ENCODE results near the gene IL1RAPL1.

Gene IL1RAPL1

DNA sequence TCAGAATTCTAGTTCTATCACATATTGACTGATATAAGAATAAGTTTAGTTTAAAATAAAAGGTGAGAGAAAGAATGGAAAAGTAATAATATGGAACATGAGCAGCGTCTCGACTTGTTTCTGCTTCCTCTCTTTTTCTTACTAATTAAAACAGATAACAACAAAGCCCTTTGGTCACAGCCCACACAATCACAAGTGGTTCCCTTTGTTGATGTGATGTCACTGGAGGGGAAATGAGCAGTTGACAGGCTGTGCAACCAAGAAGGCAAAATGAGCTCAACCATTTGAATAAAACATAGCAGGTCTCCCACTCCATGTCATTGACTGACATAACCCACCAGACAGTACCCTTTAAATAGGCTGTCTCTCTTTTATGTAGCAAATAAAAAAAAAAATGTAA lies 1285.6 kb downstream of the IL1RAPL1 start:
- DNase-seq (ENCODE audit: low read depth) = no peak

DNA sequence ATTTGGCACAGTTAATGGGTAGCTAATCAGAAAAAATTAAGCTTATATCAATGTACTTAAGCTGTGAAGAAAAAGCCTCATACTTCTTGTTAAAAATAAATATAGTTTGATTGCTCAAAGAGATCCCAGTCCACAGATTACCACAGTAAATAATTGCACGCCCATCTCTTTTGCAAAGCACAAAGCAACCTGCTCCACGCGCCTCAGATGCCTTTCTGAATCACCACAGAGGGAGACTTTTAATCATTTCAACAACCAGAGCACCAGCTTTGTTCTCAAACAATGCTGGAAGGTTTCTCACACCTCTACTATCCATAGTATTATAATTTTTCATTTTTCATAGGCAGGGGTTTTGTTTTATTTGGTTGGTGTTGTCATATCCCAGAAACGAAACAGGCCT lies 1289.5 kb downstream of the IL1RAPL1 start:
- DNase-seq (ENCODE audit: low read depth) = no peak
- no peak overlapping the region for H3K4me3 ChIP-seq (ENCODE audit: low read depth, low read length)

More for the DNA sequence above, 1285.6 kb downstream of the IL1RAPL1 start:
- no peak overlapping the region for H3K4me3 ChIP-seq (ENCODE audit: low read depth, low read length)

DNA sequence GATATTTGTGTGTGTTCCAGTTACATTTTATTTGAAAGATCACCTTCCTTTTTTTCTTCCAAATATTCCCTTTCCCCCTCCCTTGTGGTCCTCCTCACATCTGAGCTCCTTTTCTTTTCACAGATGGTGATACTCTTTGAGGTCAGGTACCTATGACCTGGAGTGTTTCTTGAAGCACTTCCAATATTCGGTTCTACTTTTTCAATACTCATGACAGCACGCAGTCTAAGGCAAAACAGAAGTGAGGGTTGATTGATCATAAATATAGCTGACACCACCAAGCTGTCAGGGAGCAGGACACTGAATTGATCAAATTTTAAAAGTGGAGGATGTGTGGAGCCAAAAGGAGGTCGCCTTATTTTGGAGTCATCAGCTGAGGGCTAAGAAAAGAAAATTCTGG lies 1293.7 kb downstream of the IL1RAPL1 start:
- no peak for DNase-seq (ENCODE audit: low read depth)
- no peak overlapping the region for H3K4me3 ChIP-seq (ENCODE audit: low read depth, low read length)

DNA sequence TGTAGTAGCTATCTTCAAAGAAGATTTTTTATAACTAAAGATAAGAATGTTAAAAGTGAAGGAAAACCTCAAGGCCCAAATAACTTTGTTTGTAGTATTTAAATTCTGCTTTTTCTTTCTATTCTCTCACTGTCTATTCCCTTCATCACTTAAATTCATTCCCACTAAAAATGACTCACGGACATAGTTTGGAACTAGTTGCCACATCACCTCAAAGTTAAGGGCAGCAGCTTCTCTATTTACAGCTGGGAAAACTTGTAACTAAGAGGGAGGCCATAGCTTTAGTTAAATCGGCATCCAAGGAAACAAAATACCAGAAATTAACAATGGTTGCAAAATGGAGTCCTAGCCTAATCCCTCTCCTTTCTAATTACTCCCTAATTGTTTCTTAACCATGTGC lies 1302.8 kb downstream of the IL1RAPL1 start:
- no peak for DNase-seq (ENCODE audit: low read depth)
- no peak overlapping the region for H3K4me3 ChIP-seq (ENCODE audit: low read depth, low read length)

DNA sequence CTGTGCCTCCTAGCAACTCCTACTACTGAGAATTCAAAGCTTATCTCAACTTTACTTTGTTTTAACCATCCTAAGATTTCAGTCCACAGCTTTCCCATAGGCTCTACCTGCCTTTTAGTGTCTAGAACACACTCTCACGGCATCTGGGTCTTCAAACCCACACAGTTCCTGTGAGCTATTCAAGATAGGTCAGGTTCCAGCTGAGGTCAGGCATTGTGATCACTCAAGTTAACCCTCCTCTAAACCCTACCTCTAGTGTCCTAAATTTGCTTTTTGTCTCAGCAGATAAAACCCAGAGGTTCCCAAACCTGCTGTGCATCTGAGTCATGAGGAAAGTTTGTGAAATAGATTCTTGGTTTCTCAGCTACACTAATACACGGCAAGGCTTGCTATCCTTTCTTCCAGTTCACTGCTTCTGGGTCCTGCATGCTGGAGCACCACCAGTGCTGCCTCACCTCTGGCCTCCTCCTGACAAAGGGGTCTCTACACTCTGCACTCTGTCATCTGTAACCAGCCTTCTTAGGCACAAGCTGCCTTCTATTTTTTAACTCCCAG lies 1303.5 kb downstream of the IL1RAPL1 start:
- no peak overlapping the region for H3K4me3 ChIP-seq (ENCODE audit: low read depth, low read length)
- no peak for DNase-seq (ENCODE audit: low read depth)

DNA sequence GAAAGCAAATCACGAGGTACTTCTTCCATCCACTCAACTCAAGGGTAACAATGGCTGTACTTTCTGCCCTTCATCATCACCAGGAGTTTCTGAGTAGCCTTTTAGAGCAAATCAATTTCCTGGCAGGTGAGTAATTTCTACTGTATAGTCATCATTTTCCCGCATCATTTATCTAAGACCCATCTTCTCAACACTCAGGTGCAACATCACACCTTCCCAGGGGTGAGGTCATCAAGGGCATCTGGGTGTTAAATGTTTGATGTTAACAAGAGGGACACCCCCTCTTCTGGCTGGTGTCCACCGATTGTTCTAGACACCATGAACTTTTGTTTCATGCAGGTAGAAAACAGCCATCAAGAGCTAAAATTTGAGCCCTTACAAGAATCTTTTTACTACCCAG lies 1314.8 kb downstream of the IL1RAPL1 start:
- DNase-seq (ENCODE audit: low read depth) = no peak
- H3K4me3 ChIP-seq (ENCODE audit: low read depth, low read length) = no peak overlapping the region

DNA sequence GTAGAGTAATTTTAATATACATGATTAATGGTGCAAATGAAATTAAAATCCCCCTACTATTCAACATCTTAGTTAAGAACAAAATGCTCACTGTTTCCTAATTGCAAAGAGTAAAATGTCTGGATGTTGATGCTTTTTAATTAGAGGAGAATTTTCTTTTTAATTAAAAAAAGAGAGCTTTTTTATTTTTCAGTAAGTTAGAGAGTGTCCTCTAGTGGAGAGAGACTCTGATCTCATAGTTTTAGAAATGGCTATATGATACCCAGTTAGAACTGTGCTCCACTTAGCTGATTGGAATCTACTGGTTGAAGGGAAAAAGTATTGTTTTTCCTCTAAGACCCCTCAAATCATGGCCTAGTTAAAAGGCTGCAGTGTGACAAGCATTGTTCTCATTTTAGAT lies 1316.1 kb downstream of the IL1RAPL1 start:
- H3K4me3 ChIP-seq (ENCODE audit: low read depth, low read length) = no peak overlapping the region
- no peak for DNase-seq (ENCODE audit: low read depth)

DNA sequence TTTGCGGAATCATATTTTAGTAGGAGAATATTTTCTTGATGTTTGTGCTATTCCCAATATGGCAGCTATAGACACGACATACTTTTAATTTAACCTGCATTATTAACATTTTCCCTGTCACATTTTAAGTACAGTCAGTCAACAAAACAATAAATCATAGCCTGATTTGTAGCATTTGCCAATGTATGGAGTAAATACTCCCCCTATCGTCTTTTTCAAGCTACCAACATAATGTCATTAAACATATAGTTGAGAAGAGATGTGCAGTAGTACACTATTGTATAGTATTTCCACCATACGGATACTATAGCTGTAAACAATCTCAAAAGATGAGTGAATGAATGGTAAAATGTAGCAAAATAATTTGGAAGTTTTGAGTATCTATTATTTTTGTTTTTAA lies 1324.4 kb downstream of the IL1RAPL1 start:
- no peak overlapping the region for H3K4me3 ChIP-seq (ENCODE audit: low read depth, low read length)
- no peak for DNase-seq (ENCODE audit: low read depth)

DNA sequence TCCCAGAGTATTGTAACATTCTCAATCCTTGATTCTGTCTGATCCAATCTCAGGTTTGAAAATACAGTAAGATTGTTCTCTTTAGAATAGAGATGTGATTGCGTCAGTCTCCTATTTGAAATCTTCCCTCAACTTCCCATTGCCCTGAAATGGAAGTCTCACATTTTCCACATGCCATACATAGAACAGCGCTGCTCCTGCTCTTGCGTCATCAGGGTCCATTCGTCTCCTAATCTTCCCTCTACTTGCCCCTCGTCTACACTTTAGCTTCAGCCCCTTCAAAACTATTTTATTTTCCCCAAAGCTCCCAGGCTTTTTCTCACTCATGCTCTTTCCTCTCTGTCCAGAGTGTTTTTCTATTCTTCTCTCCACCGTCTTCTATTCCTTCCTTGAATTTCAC lies 1326.4 kb downstream of the IL1RAPL1 start:
- DNase-seq (ENCODE audit: low read depth) = no peak
- no peak overlapping the region for H3K4me3 ChIP-seq (ENCODE audit: low read depth, low read length)

DNA sequence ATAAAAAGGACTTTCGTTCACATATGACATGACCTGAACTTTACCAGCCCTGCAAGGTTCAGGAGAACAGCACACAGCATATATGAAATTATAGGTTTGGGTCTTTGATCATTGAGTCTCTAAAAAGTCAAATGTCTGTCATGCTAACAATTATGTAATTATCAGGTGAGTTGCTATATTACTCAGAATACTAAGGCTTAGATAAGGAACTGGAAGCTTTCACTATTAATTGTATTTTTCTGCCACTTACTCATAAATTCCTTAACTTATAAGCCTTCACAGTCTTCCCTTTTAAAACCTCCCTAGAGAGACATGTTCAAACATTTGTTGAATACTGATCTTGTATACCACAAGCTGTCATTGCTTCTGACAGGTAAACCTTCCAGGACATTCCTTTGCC lies 1335.4 kb downstream of the IL1RAPL1 start:
- H3K4me3 ChIP-seq (ENCODE audit: low read depth, low read length) = no peak overlapping the region
- no peak for DNase-seq (ENCODE audit: low read depth)

DNA sequence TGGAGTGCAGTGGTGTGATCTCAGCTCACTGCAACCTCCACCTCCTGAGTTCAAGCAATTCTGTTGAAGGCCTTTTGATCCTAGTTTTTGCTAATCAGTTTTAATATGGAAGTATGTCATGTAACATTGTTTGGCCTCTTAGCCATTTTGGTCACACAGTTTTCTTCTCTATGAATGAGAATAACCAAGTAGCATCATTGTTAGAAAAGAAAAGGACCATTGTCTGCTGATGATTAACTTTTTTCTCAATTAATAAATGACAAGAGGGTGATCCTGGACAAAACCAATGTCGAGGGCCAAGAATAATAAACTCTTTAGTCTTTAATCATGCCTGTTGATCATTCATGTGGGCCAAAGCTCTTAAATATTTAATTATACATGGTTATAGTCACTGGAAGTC lies 1338.8 kb downstream of the IL1RAPL1 start:
- DNase-seq (ENCODE audit: low read depth) = no peak
- no peak overlapping the region for H3K4me3 ChIP-seq (ENCODE audit: low read depth, low read length)

DNA sequence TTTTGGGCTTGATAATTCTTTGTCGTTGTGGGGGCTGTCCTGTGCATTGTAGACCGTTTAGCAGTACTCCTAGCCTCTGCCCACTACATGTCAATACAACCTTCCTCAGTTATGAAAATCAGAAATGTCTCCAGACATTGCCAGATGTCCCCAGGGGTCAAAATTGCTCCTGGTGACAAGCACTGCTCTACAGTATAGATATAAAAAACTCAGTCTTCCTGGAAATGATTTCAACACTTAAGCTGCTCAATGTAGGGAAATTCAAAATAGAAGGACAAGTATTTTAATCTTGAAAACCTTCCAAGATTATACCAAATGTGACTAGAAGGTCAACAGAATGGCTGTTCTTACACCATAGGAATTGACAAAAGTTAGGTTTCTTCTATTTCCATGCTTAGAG lies 1339.4 kb downstream of the IL1RAPL1 start:
- no peak for DNase-seq (ENCODE audit: low read depth)
- H3K4me3 ChIP-seq (ENCODE audit: low read depth, low read length) = no peak overlapping the region

DNA sequence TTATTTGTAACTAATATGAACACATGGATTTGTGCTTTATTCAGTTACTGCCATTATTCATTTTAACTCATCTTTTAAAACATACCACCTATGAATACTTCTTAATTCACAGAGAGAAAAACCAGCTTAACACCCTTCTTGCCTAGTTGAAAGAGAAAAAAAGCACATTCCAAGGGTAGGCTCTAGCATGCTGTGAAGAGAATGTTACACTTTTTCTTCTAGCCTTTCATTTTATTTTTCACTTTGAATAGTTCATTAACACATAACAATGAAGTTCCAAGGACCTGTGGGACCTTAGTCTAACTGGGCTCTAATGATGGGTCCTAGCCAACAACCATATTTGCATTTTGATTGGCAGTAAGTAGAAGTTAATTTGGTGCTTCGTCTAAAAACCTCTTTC lies 1348.2 kb downstream of the IL1RAPL1 start:
- no peak overlapping the region for H3K4me3 ChIP-seq (ENCODE audit: low read depth, low read length)
- DNase-seq (ENCODE audit: low read depth) = no peak

DNA sequence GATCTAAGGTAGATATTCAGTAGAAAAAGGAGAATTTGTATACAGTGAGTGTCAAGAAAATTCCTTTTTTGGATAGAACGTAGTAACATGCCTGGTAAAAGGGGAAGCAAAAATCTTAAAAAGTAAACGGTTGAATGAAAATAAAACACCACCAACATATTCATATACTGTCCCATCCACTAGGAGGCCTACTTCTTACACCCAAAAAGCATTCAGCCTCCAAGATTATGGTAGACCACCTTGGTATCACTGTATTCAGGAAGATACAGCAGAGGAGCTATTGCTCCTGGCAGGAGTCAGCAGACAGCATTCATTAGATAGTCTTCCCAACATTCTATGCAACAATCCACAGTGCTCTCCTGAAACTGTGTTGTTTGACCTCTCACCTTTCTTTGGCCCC lies 1353.5 kb downstream of the IL1RAPL1 start:
- no peak for DNase-seq (ENCODE audit: low read depth)
- no peak overlapping the region for H3K4me3 ChIP-seq (ENCODE audit: low read depth, low read length)

DNA sequence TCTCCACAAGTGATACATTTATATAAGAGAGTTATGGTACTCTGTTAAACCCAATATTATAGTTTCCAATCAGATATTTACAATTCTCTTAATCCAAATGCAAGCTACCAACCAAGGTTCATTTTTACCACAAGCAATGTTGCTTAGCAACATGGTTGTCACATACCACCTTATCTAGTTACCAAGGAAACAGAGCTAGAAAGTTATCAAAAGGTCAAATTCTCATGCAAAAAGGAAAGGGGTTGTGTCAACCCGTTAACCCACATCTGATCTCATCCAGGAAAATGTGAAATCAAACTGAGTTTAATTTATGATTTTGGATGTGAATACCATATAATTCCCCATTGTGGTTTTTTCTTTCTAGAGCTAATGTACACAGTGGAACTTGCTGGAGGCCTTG lies 1354.0 kb downstream of the IL1RAPL1 start:
- no peak for DNase-seq (ENCODE audit: low read depth)
- no peak overlapping the region for H3K4me3 ChIP-seq (ENCODE audit: low read depth, low read length)

DNA sequence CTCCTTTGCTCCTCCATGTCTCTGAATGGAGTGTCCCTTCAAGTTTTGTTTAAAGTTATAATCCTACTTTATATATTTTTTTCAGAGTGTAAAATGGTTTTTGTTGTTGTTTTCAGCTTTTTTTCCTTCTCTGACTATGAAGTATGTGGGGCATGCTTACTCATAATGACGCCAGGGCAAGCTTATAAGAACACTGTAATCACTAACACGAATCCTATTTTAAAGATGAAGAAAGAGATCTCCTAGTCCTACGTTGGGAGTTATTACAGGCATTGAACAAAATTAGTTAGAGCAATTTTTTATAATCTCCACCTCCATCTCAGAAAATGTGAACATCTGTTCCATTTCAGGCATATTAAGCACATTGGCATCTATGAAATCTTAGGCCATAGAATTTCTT lies 1360.0 kb downstream of the IL1RAPL1 start:
- no peak overlapping the region for H3K4me3 ChIP-seq (ENCODE audit: low read depth, low read length)
- no peak for DNase-seq (ENCODE audit: low read depth)

DNA sequence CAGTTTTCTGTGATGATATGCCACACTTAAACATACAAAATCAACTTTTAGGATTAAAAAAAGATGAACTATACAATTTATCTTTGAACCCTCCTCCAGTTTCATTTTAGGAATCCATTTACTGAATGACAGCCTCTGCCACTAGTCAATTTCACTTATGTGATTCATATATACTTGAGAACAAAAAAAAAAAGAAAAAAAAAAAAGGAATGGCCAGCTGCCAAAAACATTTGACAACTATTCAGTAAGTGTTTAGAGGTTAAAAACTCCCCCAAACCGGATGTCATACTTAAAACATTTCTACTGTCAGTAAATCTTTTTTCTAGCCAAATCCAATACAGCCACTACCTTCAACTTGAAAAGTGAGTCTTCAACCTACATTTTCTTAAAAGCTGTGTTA lies 1361.4 kb downstream of the IL1RAPL1 start:
- no peak overlapping the region for H3K4me3 ChIP-seq (ENCODE audit: low read depth, low read length)
- peak; percentile 19 for DNase-seq (ENCODE audit: low read depth)

DNA sequence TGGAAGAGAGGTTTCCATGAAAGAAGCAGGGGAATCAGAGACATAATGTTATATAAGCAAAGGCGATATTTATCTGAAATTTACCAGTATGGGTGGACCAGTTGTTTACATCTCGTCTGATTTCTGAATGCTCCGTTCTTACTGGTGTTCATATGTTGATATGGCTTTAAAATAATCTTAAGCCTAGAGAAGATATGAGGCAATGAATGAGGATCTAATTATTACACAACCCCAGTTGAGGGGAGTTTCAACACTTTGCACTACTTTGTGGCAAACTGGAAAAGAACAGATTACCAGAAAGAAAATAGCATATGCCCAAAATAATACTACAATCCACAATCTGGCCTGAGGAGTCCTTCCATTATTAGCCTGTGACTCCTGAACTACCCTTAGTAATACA lies 1364.8 kb downstream of the IL1RAPL1 start:
- no peak for DNase-seq (ENCODE audit: low read depth)
- no peak overlapping the region for H3K4me3 ChIP-seq (ENCODE audit: low read depth, low read length)

DNA sequence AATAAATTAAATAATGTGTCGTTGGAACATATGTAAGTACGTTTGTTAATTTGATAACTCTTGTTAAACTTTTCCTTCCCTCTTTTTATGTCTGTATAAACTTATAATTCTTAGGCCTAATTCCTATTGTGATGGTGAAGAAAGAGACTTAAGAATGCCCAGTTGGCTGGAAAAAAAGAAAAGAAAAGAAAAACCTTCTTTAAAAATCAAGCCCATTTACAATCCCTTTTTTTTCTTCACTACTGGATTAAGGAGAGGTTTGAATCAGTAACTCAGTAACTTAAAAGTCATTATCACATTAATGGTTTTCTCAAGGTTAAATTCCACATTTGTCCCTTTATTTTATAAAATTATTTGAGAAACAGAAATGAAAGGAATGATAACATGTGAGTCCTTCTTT lies 1374.8 kb downstream of the IL1RAPL1 start:
- H3K4me3 ChIP-seq (ENCODE audit: low read depth, low read length) = no peak overlapping the region
- DNase-seq (ENCODE audit: low read depth) = no peak

DNA sequence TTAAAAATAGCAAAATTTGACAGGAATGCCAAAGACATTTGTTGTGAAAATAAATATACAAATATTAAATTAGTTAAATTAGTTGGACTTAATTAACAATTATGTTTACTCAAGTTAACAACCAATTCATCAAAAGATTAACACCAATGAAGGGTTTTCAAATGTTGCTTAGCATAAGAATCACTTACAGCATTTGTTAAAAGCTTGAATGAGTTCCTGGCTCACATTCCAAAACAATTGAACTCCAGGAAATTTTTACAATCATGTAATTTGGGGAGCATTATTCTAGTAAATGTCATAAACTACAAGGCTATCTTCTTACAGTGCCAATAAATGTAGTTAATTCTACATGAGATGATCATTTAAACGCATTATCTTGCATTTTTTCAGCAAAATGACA lies 1378.4 kb downstream of the IL1RAPL1 start:
- DNase-seq (ENCODE audit: low read depth) = no peak
- no peak overlapping the region for H3K4me3 ChIP-seq (ENCODE audit: low read depth, low read length)

DNA sequence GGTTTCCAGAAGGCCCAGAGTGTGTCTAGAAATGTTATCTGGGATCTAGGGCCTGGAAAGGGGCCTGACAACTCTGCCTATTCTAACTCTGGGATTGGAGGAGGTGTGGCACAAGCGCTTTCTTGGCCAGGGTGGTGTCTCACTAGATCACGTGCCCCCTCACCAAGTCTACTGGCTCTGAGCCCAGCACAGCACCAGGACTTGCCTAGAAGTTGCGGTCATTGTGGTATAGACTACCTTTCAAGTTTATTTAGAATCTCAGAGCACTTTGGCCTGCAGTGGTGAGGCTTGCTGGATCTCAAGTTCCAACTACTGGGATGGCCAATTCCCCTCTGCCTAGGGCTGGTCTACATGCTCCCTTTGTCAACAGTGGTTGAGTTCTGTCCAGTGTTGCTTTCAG lies 1404.8 kb downstream of the IL1RAPL1 start:
- no peak overlapping the region for H3K4me3 ChIP-seq (ENCODE audit: low read depth, low read length)

DNA sequence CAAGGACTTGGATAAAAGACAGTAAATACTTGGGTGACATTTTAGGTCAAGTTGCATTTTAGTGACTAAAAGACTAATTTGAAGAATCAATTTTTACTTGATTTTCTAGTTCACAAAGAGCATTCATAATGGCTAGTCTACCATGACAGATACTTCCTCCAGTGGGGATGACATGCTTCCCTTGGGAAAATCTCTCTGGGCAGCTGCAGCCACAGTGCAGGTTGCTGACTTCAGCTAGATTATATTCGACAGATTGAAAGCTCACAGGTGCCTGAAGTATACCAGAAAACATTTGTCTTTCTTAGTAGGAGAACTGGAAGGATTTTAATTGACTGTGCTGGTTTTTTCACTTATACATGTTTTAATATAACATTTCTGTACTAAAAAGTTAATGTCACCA lies 1418.6 kb downstream of the IL1RAPL1 start:
- DNase-seq (ENCODE audit: low read depth) = no peak

More for the DNA sequence above, 1404.8 kb downstream of the IL1RAPL1 start:
- no peak for DNase-seq (ENCODE audit: low read depth)

More for the DNA sequence above, 1418.6 kb downstream of the IL1RAPL1 start:
- H3K4me3 ChIP-seq (ENCODE audit: low read depth, low read length) = no peak overlapping the region
